ENCODE data around the gene CRTC2. TPM values are rescaled to one million over a fixed set of nuclear protein-coding genes. Genes with fewer than 3 reads are reported as not detected.
A peak's percentile ranks its signal among the peaks of the same experiment; 100 is the strongest.
"Not testable (repeated sequence)": the region's sequence is repeated elsewhere in the genome, so short reads cannot be mapped to it uniquely, and the experiment has no call there.

The CRTC2 gene
- total and polyA plus RNA-seq, 2 experiments from 2014 or later: 10.6 to 20.7 TPM

DNA sequence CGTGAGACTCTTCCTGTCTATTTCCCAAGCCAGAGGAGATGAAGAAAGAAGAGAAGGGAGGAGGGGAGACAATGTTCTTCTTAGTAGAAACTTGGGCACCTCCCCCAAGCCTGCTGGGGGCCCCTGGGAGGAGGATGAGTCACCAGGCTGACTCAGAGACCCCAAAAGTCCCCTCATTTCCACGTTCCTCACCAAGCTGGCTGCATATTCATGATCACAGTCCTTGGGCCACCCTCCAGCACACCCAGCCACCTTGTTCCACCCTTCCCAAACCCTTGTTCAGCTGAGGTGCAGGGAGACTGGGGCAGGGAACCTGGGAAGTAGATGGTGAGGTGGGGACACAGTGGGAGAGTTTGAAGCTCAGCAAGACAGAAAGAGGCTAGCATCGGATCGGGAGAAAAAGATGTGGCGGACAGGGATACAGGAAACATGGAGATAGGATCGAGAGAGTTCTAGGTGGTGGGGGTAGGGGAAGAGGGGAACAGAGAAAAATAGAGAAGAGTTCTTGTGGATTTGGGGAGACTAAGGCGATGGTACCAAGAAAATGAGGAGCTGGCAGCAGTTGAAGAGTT is 27.0 kb upstream of the CRTC2 start:
- Mint-ChIP-seq H3K9me3 (no peaks in the 10 kb centered on the region), H3K36me3 (ENCODE audit: low read depth) (peaks cover 37% of the 10 kb centered on the region), H3K27ac (peak overlapping the region; percentile 92), H3K4me1 (peaks cover 19% of the 10 kb centered on the region), H3K27me3 (ENCODE audit: insufficient read depth, low read depth, poor library complexity) (peaks cover 15% of the 10 kb centered on the region), H3K4me3 (peak overlapping the region; percentile 92)
- peak overlapping the region; percentile 73; the same call in 1 of the 2 replicates for H3K27ac ChIP-seq (ENCODE audit: low read depth)
- H3F3A ChIP-seq (replicated peaks; ENCODE audit: low read depth): peaks cover 4% of the 10 kb centered on the region; the same call in 1 of the 2 replicates
- peaks cover 6% of the 10 kb centered on the region for H3K4me1 ChIP-seq (ENCODE audit: insufficient read depth)
- H2AFZ ChIP-seq: peak overlapping the region; percentile 50; the same call in 1 of the 2 replicates
- no peaks in the 10 kb centered on the region for H3K27me3 ChIP-seq (ENCODE audit: insufficient read depth)
- peak overlapping the region; percentile 80 for H3K4me3 ChIP-seq
- ATAC-seq (peak; percentile 24), DNase-seq (ENCODE audit: low spot score) (peak; percentile 56)
- TF ChIP-seq ZNF114 (CRISPR knock-in tag; IDR thresholded peaks at IDR 0.05) (no peak), POLR2AphosphoS5 (IDR thresholded peaks at IDR 0.05; ENCODE audit: low read depth) (peak; percentile 53)
- peak overlapping the region; percentile 85 for H3K4me2 ChIP-seq
- H3K9me2 ChIP-seq (ENCODE audit: insufficient read depth): no peaks in the 10 kb centered on the region
- peaks cover 18% of the 10 kb centered on the region; the same call in 1 of the 2 replicates for H3K79me2 ChIP-seq (replicated peaks; ENCODE audit: insufficient read depth)
- H3K36me3 ChIP-seq (ENCODE audit: insufficient read depth): peaks cover 10% of the 10 kb centered on the region
- H4K20me1 ChIP-seq (replicated peaks; ENCODE audit: insufficient read depth): peaks cover 5% of the 10 kb centered on the region; the same call in 1 of the 2 replicates

DNA sequence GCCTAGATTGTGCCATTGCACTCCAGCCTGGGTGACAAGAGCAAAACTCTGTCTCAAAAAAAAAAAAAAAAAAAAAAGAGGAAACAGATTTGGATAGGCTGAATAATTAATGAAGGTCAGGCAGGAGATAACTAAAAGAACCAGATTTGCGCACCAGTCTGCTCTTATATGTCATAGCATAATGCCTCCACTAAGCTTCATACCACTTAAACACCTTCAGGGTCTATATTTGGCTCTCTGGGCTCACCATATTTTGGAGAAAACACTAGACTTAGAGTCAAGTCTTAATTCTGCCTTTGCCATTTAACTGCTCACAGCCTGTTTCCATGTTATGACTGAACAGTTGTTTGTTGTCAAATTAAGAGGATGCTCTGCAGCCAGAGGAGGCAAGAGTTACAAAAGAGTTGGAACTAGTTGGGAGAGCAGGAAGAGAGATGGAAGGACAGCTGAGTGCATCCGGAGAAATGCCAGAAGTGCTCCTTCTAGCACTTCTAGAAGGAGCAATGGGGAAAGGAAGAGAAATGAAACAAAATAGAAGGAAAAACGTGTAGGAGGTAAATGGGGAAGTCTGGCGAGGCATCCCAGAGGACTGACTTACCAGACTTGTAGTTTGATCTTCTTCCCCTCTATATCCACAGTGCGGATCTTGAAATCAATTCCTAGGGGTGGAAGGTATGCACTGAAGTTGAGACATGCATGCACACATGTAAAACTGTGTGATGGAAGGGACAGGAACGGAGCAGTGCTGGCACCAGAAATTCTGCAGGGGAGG is 25.9 kb upstream of the CRTC2 start:
- peak overlapping the region; percentile 80 for H3K4me3 ChIP-seq
- no peak for TF ChIP-seq EZH2phosphoT487 (IDR thresholded peaks at IDR 0.05; ENCODE audit: unreplicated experiment)
- no peaks in the 10 kb centered on the region for H3K9me2 ChIP-seq (ENCODE audit: insufficient read depth)
- peaks cover 18% of the 10 kb centered on the region; the same call in 1 of the 2 replicates for H3K79me2 ChIP-seq (replicated peaks; ENCODE audit: insufficient read depth)
- H3K27me3 ChIP-seq (ENCODE audit: insufficient read depth): no peaks in the 10 kb centered on the region
- Mint-ChIP-seq H3K9me3 (no peaks in the 10 kb centered on the region), H3K4me3 (peak overlapping the region; percentile 92), H3K27ac (no peak overlapping the region; the same call in 1 of the 2 replicates), H3K27me3 (ENCODE audit: insufficient read depth, low read depth, poor library complexity) (peaks cover 13% of the 10 kb centered on the region), H3K36me3 (ENCODE audit: low read depth) (peaks cover 41% of the 10 kb centered on the region), H3K4me1 (peaks cover 17% of the 10 kb centered on the region)
- peaks cover 5% of the 10 kb centered on the region; the same call in 1 of the 2 replicates for H4K20me1 ChIP-seq (replicated peaks; ENCODE audit: insufficient read depth)
- H3K4me2 ChIP-seq: peak overlapping the region; percentile 85
- H3K4me1 ChIP-seq (ENCODE audit: insufficient read depth): peaks cover 6% of the 10 kb centered on the region
- H2AFZ ChIP-seq: no peak overlapping the region
- peaks cover 5% of the 10 kb centered on the region; the same call in 1 of the 2 replicates for H3F3A ChIP-seq (replicated peaks; ENCODE audit: low read depth)
- no peak for ATAC-seq
- no peak overlapping the region for H3K27ac ChIP-seq (ENCODE audit: low read depth)
- no peak for DNase-seq (ENCODE audit: low spot score)
- peaks cover 11% of the 10 kb centered on the region for H3K36me3 ChIP-seq (ENCODE audit: insufficient read depth)

DNA sequence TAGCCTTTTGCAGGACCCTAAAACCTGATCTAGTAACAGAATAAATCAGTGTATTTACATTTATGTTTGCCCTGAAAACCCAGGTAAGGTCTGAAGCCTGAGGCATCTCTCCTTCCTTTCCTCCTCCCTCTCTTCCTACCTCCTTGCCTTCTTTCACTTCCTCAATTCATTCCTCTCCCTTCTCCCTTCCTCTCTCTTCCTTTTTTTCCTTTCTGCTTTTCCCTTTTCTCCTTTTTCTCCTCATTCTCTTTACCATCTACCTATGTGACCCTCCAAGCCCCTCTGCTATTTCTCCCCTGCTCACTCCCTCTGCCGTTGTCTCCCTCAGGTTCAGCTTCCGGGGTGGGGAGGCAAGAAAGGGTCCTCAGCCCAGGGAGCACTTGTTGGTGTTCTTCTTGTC is 23.3 kb upstream of the CRTC2 start:
- H3K36me3 Mint-ChIP-seq (ENCODE audit: low read depth): peaks cover 57% of the 10 kb centered on the region

DNA sequence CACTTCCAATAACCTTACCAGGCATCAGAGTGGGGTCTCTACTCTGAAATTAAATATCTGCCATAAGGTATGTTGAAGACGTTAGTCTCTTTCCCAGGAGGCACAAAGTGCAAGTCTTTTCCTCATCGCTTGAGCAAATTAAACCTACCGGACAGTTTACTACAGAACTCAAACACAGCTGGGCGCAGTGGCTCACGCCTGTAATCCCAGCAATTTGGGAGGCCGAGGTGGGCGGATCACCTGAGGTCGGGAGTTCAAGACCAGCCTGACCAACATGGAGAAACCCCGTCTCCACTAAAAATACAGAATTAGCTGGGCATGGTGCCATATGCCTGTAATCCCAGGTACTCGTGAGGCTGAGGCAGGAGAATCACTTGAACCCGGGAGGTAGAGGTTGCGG is 20.7 kb upstream of the CRTC2 start:
- not testable (repeated sequence) for H3K27ac Mint-ChIP-seq; H2AFZ ChIP-seq; H3K4me1 ChIP-seq (ENCODE audit: insufficient read depth); DNase-seq (ENCODE audit: low spot score); H4K20me1 ChIP-seq (replicated peaks; ENCODE audit: insufficient read depth); H3K9me3 Mint-ChIP-seq; H3K4me2 ChIP-seq; H3K9me2 ChIP-seq (ENCODE audit: insufficient read depth); ATAC-seq; H3K27me3 ChIP-seq (ENCODE audit: insufficient read depth); H3K4me3 ChIP-seq
- Histone ChIP-seq H3K79me2 (replicated peaks; ENCODE audit: insufficient read depth) (peaks cover 19% of the 10 kb centered on the region), H3K27ac (ENCODE audit: low read depth) (0 out of 2 replicates have a peak overlapping the region, but pooled peaks have one; percentile 4), H3K36me3 (ENCODE audit: insufficient read depth) (peaks cover 29% of the 10 kb centered on the region), H3F3A (replicated peaks; ENCODE audit: low read depth) (peaks cover 32% of the 10 kb centered on the region)
- Mint-ChIP-seq H3K36me3 (ENCODE audit: low read depth) (peaks cover 72% of the 10 kb centered on the region), H3K27me3 (ENCODE audit: insufficient read depth, low read depth, poor library complexity) (peaks cover 12% of the 10 kb centered on the region), H3K4me1 (peaks cover 20% of the 10 kb centered on the region), H3K4me3 (peak overlapping the region; percentile 97; the same call in 2 of the 3 replicates)

More for the DNA sequence above, 23.3 kb upstream of the CRTC2 start:
- H2AFZ ChIP-seq; ATAC-seq; H3K27ac ChIP-seq (ENCODE audit: low read depth); H3K9me3 Mint-ChIP-seq; DNase-seq (ENCODE audit: low spot score); H4K20me1 ChIP-seq (replicated peaks; ENCODE audit: insufficient read depth); H3K4me3 Mint-ChIP-seq; H3K4me1 ChIP-seq (ENCODE audit: insufficient read depth); H3K4me2 ChIP-seq; H3K27ac Mint-ChIP-seq; H3K27me3 ChIP-seq (ENCODE audit: insufficient read depth); H3K4me3 ChIP-seq; H3K9me2 ChIP-seq (ENCODE audit: insufficient read depth): not testable (repeated sequence)
- Mint-ChIP-seq H3K4me1 (peaks cover 23% of the 10 kb centered on the region), H3K27me3 (ENCODE audit: insufficient read depth, low read depth, poor library complexity) (peaks cover 21% of the 10 kb centered on the region)
- Histone ChIP-seq H3K79me2 (replicated peaks; ENCODE audit: insufficient read depth) (peaks cover 22% of the 10 kb centered on the region), H3K36me3 (ENCODE audit: insufficient read depth) (peaks cover 15% of the 10 kb centered on the region), H3F3A (replicated peaks; ENCODE audit: low read depth) (peaks cover 18% of the 10 kb centered on the region; the same call in 1 of the 2 replicates)
